NCI-H2081 treated with DMSO at 0.1 percent for 48 hours (cell line): ENCODE measurements around the gene SH3BP1.
"Not testable (repeated sequence)": the region's sequence is repeated elsewhere in the genome, so short reads cannot be mapped to it uniquely, and the experiment has no call there.

Source experiments
- DNase-seq: peaks from one replicate; lab custom pipeline; 2025; lab: John Stamatoyannopoulos, UW

The SH3BP1 gene

GRCh38 chr22:37679670-37680069, 40.2 kb downstream of the SH3BP1 start:
- no peak for DNase-seq

- no peak for DNase-seq
Observed at GRCh38 chr22:37680191-37680851, 40.9 kb downstream of the SH3BP1 start.

DNA sequence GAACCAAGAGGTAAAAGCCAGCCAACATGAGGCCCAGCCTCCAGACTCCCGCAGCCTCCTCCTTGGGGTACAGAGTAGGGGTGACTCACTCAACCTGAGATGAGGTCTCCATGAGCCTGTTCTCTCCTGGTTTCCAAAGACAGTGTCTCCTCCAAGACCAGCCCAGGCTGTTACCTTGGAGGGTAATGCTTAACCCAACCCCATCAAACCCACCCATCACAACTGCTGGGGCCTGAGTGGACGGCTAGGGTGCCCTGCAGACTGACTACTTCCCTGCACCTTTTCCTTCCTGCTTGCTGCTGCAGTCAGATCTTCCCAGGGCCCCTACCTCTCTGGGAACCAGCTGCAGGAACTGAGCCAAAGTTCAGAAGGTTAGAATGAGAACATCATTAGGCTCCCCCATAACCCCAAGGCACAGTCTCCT, 41.5 kb downstream of the SH3BP1 start:
- no peak for DNase-seq

GRCh38 chr22:37681556-37682049, 42.1 kb downstream of the SH3BP1 start:
- DNase-seq = no peak

GRCh38 chr22:37684803-37685615, 45.5 kb downstream of the SH3BP1 start:
- no peak for DNase-seq

GRCh38 chr22:37686002-37686982, 46.8 kb downstream of the SH3BP1 start, which contains the start of gene NOL12:
TSS of gene NOL12 (plus strand) at chr22:37686343. CDS start at chr22:37686393, 50 bp downstream.
- DNase-seq = no peak

DNA sequence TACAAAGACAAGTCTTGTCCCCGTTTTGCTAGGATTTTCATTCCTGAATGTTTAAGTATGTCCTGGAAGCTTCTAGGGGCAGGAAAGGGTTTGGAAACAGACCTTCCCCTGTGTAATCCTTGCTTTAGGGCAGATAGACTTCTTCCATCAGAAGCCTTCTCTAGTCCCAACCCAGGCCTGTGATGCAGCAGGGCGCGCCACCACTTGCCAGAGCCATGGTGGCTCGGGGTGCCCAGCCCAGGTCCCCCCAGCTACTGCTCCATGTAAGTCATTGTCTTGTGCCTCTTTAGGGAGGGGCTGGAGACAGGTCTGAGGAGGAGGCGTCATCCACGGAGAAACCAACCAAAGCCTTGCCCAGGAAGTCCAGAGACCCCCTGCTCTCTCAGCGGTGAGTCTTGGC, 50.9 kb downstream of the SH3BP1 start:
- DNase-seq = no peak

DNA sequence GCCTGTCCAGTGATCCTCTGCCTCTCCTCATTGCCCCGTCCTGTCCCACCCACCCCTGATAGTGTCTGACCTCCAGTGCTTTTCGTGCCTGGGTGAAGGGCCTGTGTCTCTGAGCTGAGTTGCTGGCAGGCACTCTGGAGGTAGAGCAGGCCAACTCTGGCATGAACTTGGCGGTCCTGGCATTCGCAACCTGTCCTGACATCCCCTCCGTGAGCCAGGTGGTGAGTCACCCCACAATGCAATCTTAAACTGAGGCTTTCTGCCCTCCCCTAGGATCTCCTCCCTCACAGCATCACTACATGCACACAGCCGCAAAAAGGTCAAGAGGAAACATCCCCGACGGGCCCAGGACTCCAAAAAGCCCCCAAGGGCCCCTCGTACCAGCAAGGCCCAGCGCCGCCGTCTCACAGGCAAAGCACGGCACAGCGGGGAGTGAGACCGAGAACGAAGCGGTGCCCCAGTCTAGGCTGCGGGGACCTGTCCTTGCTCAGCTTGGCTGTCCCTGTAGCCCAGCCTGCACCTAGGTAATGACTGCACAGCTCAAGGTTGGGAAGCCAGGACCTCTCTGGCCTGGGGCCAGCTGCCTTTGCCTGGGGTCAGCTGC, 51.5 kb downstream of the SH3BP1 start:
- DNase-seq = no peak

GRCh38 chr22:37692627-37693285, 53.3 kb downstream of the SH3BP1 start:
- no peak for DNase-seq

GRCh38 chr22:37694131-37694530, 54.7 kb downstream of the SH3BP1 start:
- not testable (repeated sequence) for DNase-seq

- not testable (repeated sequence) for DNase-seq
Observed at GRCh38 chr22:37696260-37696656, 56.8 kb downstream of the SH3BP1 start.

- peak; percentile 46 for DNase-seq
Observed at GRCh38 chr22:37696657-37697537, 57.4 kb downstream of the SH3BP1 start, which contains the start of gene TRIOBP. TSS of gene TRIOBP (plus strand) at chr22:37697048. CDS start at chr22:37701366, 4,318 bp downstream.

DNA sequence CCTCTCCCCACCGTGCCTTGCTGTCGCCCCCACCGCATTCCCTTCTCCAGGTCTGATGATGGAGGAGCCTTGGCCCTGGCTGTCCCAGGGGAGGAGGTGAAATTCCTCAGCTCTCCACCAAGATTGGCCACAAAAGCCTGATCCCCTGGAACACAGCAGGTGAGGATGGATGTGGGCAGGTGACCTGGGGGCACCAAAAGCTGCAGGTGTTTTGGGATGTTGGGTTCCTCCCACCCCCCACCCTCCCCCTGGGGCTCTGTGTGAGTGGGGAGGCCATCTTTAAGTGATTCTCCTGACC, 58.0 kb downstream of the SH3BP1 start:
- no peak for DNase-seq

- no peak for DNase-seq
Observed at GRCh38 chr22:37701141-37701786, 61.8 kb downstream of the SH3BP1 start.

- no peak for DNase-seq
Observed at GRCh38 chr22:37703906-37704305, 64.4 kb downstream of the SH3BP1 start.

GRCh38 chr22:37704645-37705044, 65.2 kb downstream of the SH3BP1 start:
- DNase-seq = no peak

GRCh38 chr22:37705205-37705604, 65.7 kb downstream of the SH3BP1 start:
- DNase-seq = no peak
